Measurements from ENCODE around the gene KRTAP22-1.

Gene KRTAP22-1

GRCh38 chr21:30628109-30628508 lies 27.2 kb downstream of the KRTAP22-1 start:
- DNase-seq: no peak

- no peak for DNase-seq
Measured at GRCh38 chr21:30629200-30629599, 28.3 kb downstream of the KRTAP22-1 start.

- DNase-seq: no peak
Measured at GRCh38 chr21:30634906-30635305, 34.0 kb downstream of the KRTAP22-1 start, which contains the start of gene KRTAP20-2. KRTAP20-2 (plus strand) TSS chr21:30635206; CDS start chr21:30635264, 58 bp downstream.

GRCh38 chr21:30638686-30639085 lies 37.8 kb downstream of the KRTAP22-1 start:
- DNase-seq: no peak

GRCh38 chr21:30642564-30642963 lies 41.7 kb downstream of the KRTAP22-1 start, which contains the start of gene KRTAP20-3:
KRTAP20-3 (plus strand) TSS chr21:30642864.
- no peak for DNase-seq

GRCh38 chr21:30646904-30647414 lies 46.1 kb downstream of the KRTAP22-1 start:
- no peak for DNase-seq

Data from DMS79 (cell line).